Measurements from ENCODE around the gene SPIB.
"Not testable (repeated sequence)": the region's sequence is repeated elsewhere in the genome, so short reads cannot be mapped to it uniquely, and the experiment has no call there.

The SPIB gene

GRCh38 chr19:50467566-50467965 is 48.8 kb downstream of the SPIB start:
- H3K4me3 ChIP-seq (ENCODE audit: low read length) = no peak overlapping the region

GRCh38 chr19:50468818-50469217 is 50.1 kb downstream of the SPIB start:
- Histone ChIP-seq H3F3A (ENCODE audit: control insufficient read depth, insufficient read depth) (peaks cover 5% of the 10 kb centered on the region; the same call in 1 of the 2 replicates), H3K4me2 (ENCODE audit: low read length) (no peak overlapping the region), H3K4me3 (ENCODE audit: low read length) (no peak overlapping the region), H3K27ac (ENCODE audit: low read depth, low read length) (no peak overlapping the region), H3K9me2 (replicated peaks; ENCODE audit: control insufficient read depth, low read length) (no peaks in the 10 kb centered on the region), H3K9me3 (ENCODE audit: control insufficient read depth, insufficient read depth, low read length) (no peaks in the 10 kb centered on the region), H4K20me1 (ENCODE audit: control insufficient read depth, insufficient read depth, low read depth, low read length) (no peaks in the 10 kb centered on the region), H3K27me3 (ENCODE audit: control insufficient read depth, low read length) (peaks cover 6% of the 10 kb centered on the region; the same call in 1 of the 2 replicates), H3K36me3 (ENCODE audit: control insufficient read depth, low read length) (peaks cover 10% of the 10 kb centered on the region; the same call in 1 of the 2 replicates), H3K79me2 (ENCODE audit: control insufficient read depth, low read length) (no peaks in the 10 kb centered on the region), H3K4me1 (ENCODE audit: control insufficient read depth, low read length) (no peaks in the 10 kb centered on the region)
- TF ChIP-seq CTCF (IDR thresholded peaks at IDR 0.05; ENCODE audit: low read depth, low read length, poor library complexity, severe bottlenecking) (no peak), EZH2phosphoT487 (IDR thresholded peaks at IDR 0.05; ENCODE audit: borderline replicate concordance, low read length) (no peak)

More at GRCh38 chr19:50467566-50467965, 48.8 kb downstream of the SPIB start:
- Histone ChIP-seq H3K9me2 (replicated peaks; ENCODE audit: control insufficient read depth, low read length) (no peaks in the 10 kb centered on the region), H3K27me3 (ENCODE audit: control insufficient read depth, low read length) (no peaks in the 10 kb centered on the region), H3F3A (ENCODE audit: control insufficient read depth, insufficient read depth) (peaks cover 5% of the 10 kb centered on the region; the same call in 1 of the 2 replicates), H3K4me1 (ENCODE audit: control insufficient read depth, low read length) (no peaks in the 10 kb centered on the region), H3K79me2 (ENCODE audit: control insufficient read depth, low read length) (no peaks in the 10 kb centered on the region), H3K36me3 (ENCODE audit: control insufficient read depth, low read length) (peaks cover 17% of the 10 kb centered on the region), H3K9me3 (ENCODE audit: control insufficient read depth, insufficient read depth, low read length) (no peaks in the 10 kb centered on the region), H3K4me2 (ENCODE audit: low read length) (no peak overlapping the region), H4K20me1 (ENCODE audit: control insufficient read depth, insufficient read depth, low read depth, low read length) (no peaks in the 10 kb centered on the region), H3K27ac (ENCODE audit: low read depth, low read length) (no peak overlapping the region)
- TF ChIP-seq EZH2phosphoT487 (IDR thresholded peaks at IDR 0.05; ENCODE audit: borderline replicate concordance, low read length) (no peak), CTCF (IDR thresholded peaks at IDR 0.05; ENCODE audit: low read depth, low read length, poor library complexity, severe bottlenecking) (no peak)

GRCh38 chr19:50473336-50473735 is 54.6 kb downstream of the SPIB start:
- not testable (repeated sequence) for H3K9me3 ChIP-seq (ENCODE audit: control insufficient read depth, insufficient read depth, low read length); H3K4me3 ChIP-seq (ENCODE audit: low read length); H3K27me3 ChIP-seq (ENCODE audit: control insufficient read depth, low read length); H3K9me2 ChIP-seq (replicated peaks; ENCODE audit: control insufficient read depth, low read length); H3F3A ChIP-seq (ENCODE audit: control insufficient read depth, insufficient read depth); H3K4me2 ChIP-seq (ENCODE audit: low read length); H3K27ac ChIP-seq (ENCODE audit: low read depth, low read length); H3K4me1 ChIP-seq (ENCODE audit: control insufficient read depth, low read length)
- Histone ChIP-seq H3K36me3 (ENCODE audit: control insufficient read depth, low read length) (peaks cover 10% of the 10 kb centered on the region), H3K79me2 (ENCODE audit: control insufficient read depth, low read length) (peaks cover 20% of the 10 kb centered on the region), H4K20me1 (ENCODE audit: control insufficient read depth, insufficient read depth, low read depth, low read length) (peaks cover 11% of the 10 kb centered on the region)

- H3K27me3 ChIP-seq (ENCODE audit: control insufficient read depth, low read length) = peaks cover 6% of the 10 kb centered on the region; the same call in 1 of the 2 replicates
- H3K9me3 ChIP-seq (ENCODE audit: control insufficient read depth, insufficient read depth, low read length) = peaks cover 5% of the 10 kb centered on the region; the same call in 1 of the 2 replicates
- H4K20me1 ChIP-seq (ENCODE audit: control insufficient read depth, insufficient read depth, low read depth, low read length) = peaks cover 11% of the 10 kb centered on the region
- H3K4me3 ChIP-seq (ENCODE audit: low read length) = no peak overlapping the region
- H3K27ac ChIP-seq (ENCODE audit: low read depth, low read length) = no peak overlapping the region
- peaks cover 5% of the 10 kb centered on the region; the same call in 1 of the 2 replicates for H3F3A ChIP-seq (ENCODE audit: control insufficient read depth, insufficient read depth)
- no peak for TF ChIP-seq CTCF (IDR thresholded peaks at IDR 0.05; ENCODE audit: low read depth, low read length, poor library complexity, severe bottlenecking)
- no peak for TF ChIP-seq EZH2phosphoT487 (IDR thresholded peaks at IDR 0.05; ENCODE audit: borderline replicate concordance, low read length)
- no peak overlapping the region for H3K4me2 ChIP-seq (ENCODE audit: low read length)
- H3K9me2 ChIP-seq (replicated peaks; ENCODE audit: control insufficient read depth, low read length) = no peaks in the 10 kb centered on the region
- H3K4me1 ChIP-seq (ENCODE audit: control insufficient read depth, low read length) = peaks cover 10% of the 10 kb centered on the region
- peaks cover 28% of the 10 kb centered on the region for H3K36me3 ChIP-seq (ENCODE audit: control insufficient read depth, low read length)
- H3K79me2 ChIP-seq (ENCODE audit: control insufficient read depth, low read length) = peaks cover 38% of the 10 kb centered on the region
Measured at GRCh38 chr19:50475101-50475568, 56.4 kb downstream of the SPIB start.
